Progenitor cell of endocrine pancreas (in vitro differentiated cells): ENCODE measurements around the gene FHOD3. TPM values are rescaled to one million over a fixed set of nuclear protein-coding genes. Genes with fewer than 3 reads are reported as not detected.

ENCODE experiments used
- DNase-seq: peaks from one replicate; pipeline ENCODE4 v3.0.0; 2021; ENCODE audit warnings: low spot score; ENCODE audit not compliant: unreplicated experiment
- H3K27ac Mint-ChIP-seq: 2 replicates; pipeline ENCODE4 v1.8.0; 2021; ENCODE audit warnings: mild to moderate bottlenecking, moderate library complexity, mixed read lengths
- H3K27me3 Mint-ChIP-seq: 2 replicates; pipeline ENCODE4 v1.8.0; 2021; ENCODE audit warnings: mixed read lengths
- H3K36me3 Mint-ChIP-seq: 2 replicates; pipeline ENCODE4 v1.8.0; 2022; ENCODE audit warnings: mixed read lengths; ENCODE audit not compliant: insufficient read depth
- H3K4me1 Mint-ChIP-seq: 2 replicates; pipeline ENCODE4 v1.8.0; 2021; ENCODE audit warnings: low read depth, mixed read lengths
- H3K4me3 Mint-ChIP-seq: 2 replicates; pipeline ENCODE4 v1.8.0; 2021; ENCODE audit warnings: low read depth, mild to moderate bottlenecking, moderate library complexity, mixed read lengths
- H3K9me3 Mint-ChIP-seq: 2 replicates; pipeline ENCODE4 v1.8.0; 2021; ENCODE audit warnings: low read depth, mixed read lengths
- CTCF ChIP-seq: fragments of 200-600 bp; sonication (generic); IDR thresholded peaks from one replicate; pipeline ENCODE4 v1.5.0; 2021; ENCODE audit warnings: antibody characterized with exemption, mild to moderate bottlenecking; ENCODE audit not compliant: unreplicated experiment
- total RNA-seq: library from RNA; stranded (reverse); gene quantifications from 2 replicates; pipeline ENCODE4 v1.2.1, GENCODE V29; 2021

FHOD3 gene
- total RNA-seq, 1 donor from 2014 or later: 1.6 TPM

- DNase-seq: no peak
- peaks cover 4% of the 10 kb centered on the region for H3K4me1 Mint-ChIP-seq
- H3K27me3 Mint-ChIP-seq: peaks cover 3% of the 10 kb centered on the region
- no peak overlapping the region for H3K27ac Mint-ChIP-seq
- no peaks in the 10 kb centered on the region for H3K36me3 Mint-ChIP-seq
- H3K4me3 Mint-ChIP-seq: no peak overlapping the region
- no peaks in the 10 kb centered on the region for H3K9me3 Mint-ChIP-seq
- no peak for TF ChIP-seq CTCF
Observed at GRCh38 chr18:36476433-36476832, 178.9 kb downstream of the FHOD3 start.

- no peaks in the 10 kb centered on the region for H3K36me3 Mint-ChIP-seq
- no peaks in the 10 kb centered on the region for H3K27me3 Mint-ChIP-seq
- DNase-seq: no peak
- H3K4me3 Mint-ChIP-seq: no peak overlapping the region
- no peaks in the 10 kb centered on the region for H3K4me1 Mint-ChIP-seq
- no peak overlapping the region for H3K27ac Mint-ChIP-seq
- H3K9me3 Mint-ChIP-seq: no peaks in the 10 kb centered on the region
- TF ChIP-seq CTCF: no peak
Observed at GRCh38 chr18:36477776-36478175, 180.3 kb downstream of the FHOD3 start.

GRCh38 chr18:36481201-36481657 lies 183.7 kb downstream of the FHOD3 start:
- Mint-ChIP-seq H3K36me3 (no peaks in the 10 kb centered on the region), H3K4me3 (no peak overlapping the region), H3K27me3 (no peaks in the 10 kb centered on the region), H3K4me1 (no peaks in the 10 kb centered on the region), H3K9me3 (no peaks in the 10 kb centered on the region), H3K27ac (no peak overlapping the region)
- TF ChIP-seq CTCF: no peak
- no peak for DNase-seq

GRCh38 chr18:36481935-36482334 lies 184.4 kb downstream of the FHOD3 start:
- Mint-ChIP-seq H3K9me3 (no peaks in the 10 kb centered on the region), H3K27ac (no peak overlapping the region), H3K27me3 (no peaks in the 10 kb centered on the region), H3K36me3 (no peaks in the 10 kb centered on the region), H3K4me1 (no peaks in the 10 kb centered on the region), H3K4me3 (no peak overlapping the region)
- no peak for TF ChIP-seq CTCF
- DNase-seq: no peak

- no peak for TF ChIP-seq CTCF
- Mint-ChIP-seq H3K27me3 (no peaks in the 10 kb centered on the region), H3K27ac (no peak overlapping the region), H3K9me3 (no peaks in the 10 kb centered on the region), H3K4me1 (no peaks in the 10 kb centered on the region), H3K4me3 (no peak overlapping the region), H3K36me3 (no peaks in the 10 kb centered on the region)
- DNase-seq: no peak
Observed at GRCh38 chr18:36484591-36484990, 187.1 kb downstream of the FHOD3 start.
